Measurements from ENCODE around the gene EPHB1. TPM values are rescaled to one million over a fixed set of nuclear protein-coding genes. Genes with fewer than 3 reads are reported as not detected.

The EPHB1 gene
- total RNA-seq, 1 experiment from 2014 or later, result 0.86 TPM

- ATAC-seq (no peak), DNase-seq (ENCODE audit: low read depth, low spot score) (no peak)
- POLR2A ChIA-PET, result no interaction called here
- Histone ChIP-seq H4K20me1 (ENCODE audit: insufficient read depth) (no peaks in the 10 kb centered on the region), H3K4me2 (ENCODE audit: low read length) (no peak overlapping the region), H3K36me3 (ENCODE audit: control insufficient read depth in 1 of 2, insufficient read depth in 2 of 2, low read length in 2 of 2) (no peaks in the 10 kb centered on the region), H3K27me3 (ENCODE audit: insufficient read depth, low read length) (peaks cover 18% of the 10 kb centered on the region; the same call in 1 of the 2 replicates), H3K9me3 (ENCODE audit: control insufficient read depth in 1 of 2, insufficient read depth in 1 of 2, low read depth in 1 of 2, low read length in 2 of 2) (no peaks in the 10 kb centered on the region), H3K4me3 (replicated peaks in 1 of 2; ENCODE audit: low read depth in 1 of 2, low read length in 2 of 2) (no peak overlapping the region), H3K4me1 (ENCODE audit: control insufficient read depth in 1 of 2, insufficient read depth in 2 of 2, low read length in 2 of 2) (no peaks in the 10 kb centered on the region), H3K27ac (ENCODE audit: low read depth, low read length) (no peak overlapping the region), H3K79me2 (ENCODE audit: insufficient read depth, low read length) (no peaks in the 10 kb centered on the region), H3K9ac (ENCODE audit: low read length) (no peak overlapping the region), H3K9me2 (ENCODE audit: insufficient read depth) (no peaks in the 10 kb centered on the region), H2AFZ (ENCODE audit: low read depth, low read length, poor library complexity, severe bottlenecking) (no peak overlapping the region)
- no peak for TF ChIP-seq ZFX (IDR thresholded peaks at IDR 0.05)
- no peak for TF ChIP-seq MAX (IDR thresholded peaks at IDR 0.05)
- no peak for TF ChIP-seq CTCF (IDR thresholded peaks at IDR 0.05 in 2 of 3, conservative IDR thresholded peaks at IDR 0.05 in 1 of 3; ENCODE audit: borderline replicate concordance in 1 of 3, insufficient read depth in 1 of 3, low read depth in 2 of 3, low read length in 2 of 3)
- no peak for TF ChIP-seq TCF7L2 (IDR thresholded peaks at IDR 0.05; ENCODE audit: borderline replicate concordance, extremely low read depth, insufficient read depth, insufficient read length)
- CTCF ChIA-PET, result no interaction called here
- intact Hi-C loops (cut with micrococcal nuclease), result no loop called here
- RAD21 ChIA-PET (ENCODE audit: low non-redundant PET in 1 of 2, low total read pairs in 2 of 2, uncharacterized antibody in 2 of 2, unreplicated experiment in 2 of 2), result no interaction called here
- no TSS peak for BruUV-seq (replicated peaks)
Observed at GRCh38 chr3:134959516-134959915, 164.5 kb downstream of the EPHB1 start.

- no peak overlapping the region for H2AFZ ChIP-seq (ENCODE audit: low read depth, low read length, poor library complexity, severe bottlenecking)
- RAD21 ChIA-PET (ENCODE audit: low non-redundant PET in 1 of 2, low total read pairs in 2 of 2, uncharacterized antibody in 2 of 2, unreplicated experiment in 2 of 2), result no interaction called here
- no peak overlapping the region for H3K4me2 ChIP-seq (ENCODE audit: low read length)
- POLR2A ChIA-PET, result no interaction called here
- H3K27ac ChIP-seq (ENCODE audit: low read depth, low read length), result no peak overlapping the region
- H3K9me3 ChIP-seq (ENCODE audit: control insufficient read depth in 1 of 2, insufficient read depth in 1 of 2, low read depth in 1 of 2, low read length in 2 of 2), result no peaks in the 10 kb centered on the region
- no peaks in the 10 kb centered on the region for H3K4me1 ChIP-seq (ENCODE audit: control insufficient read depth in 1 of 2, insufficient read depth in 2 of 2, low read length in 2 of 2)
- no peak for DNase-seq (ENCODE audit: low read depth, low spot score)
- no peak overlapping the region for H3K4me3 ChIP-seq (replicated peaks in 1 of 2; ENCODE audit: low read depth in 1 of 2, low read length in 2 of 2)
- H3K36me3 ChIP-seq (ENCODE audit: control insufficient read depth in 1 of 2, insufficient read depth in 2 of 2, low read length in 2 of 2), result no peaks in the 10 kb centered on the region
- ATAC-seq, result no peak
- no peaks in the 10 kb centered on the region for H3K9me2 ChIP-seq (ENCODE audit: insufficient read depth)
- H4K20me1 ChIP-seq (ENCODE audit: insufficient read depth), result no peaks in the 10 kb centered on the region; the same call in 1 of the 2 replicates
- no peak overlapping the region for H3K9ac ChIP-seq (ENCODE audit: low read length)
- no peaks in the 10 kb centered on the region for H3K79me2 ChIP-seq (ENCODE audit: insufficient read depth, low read length)
- H3K27me3 ChIP-seq (ENCODE audit: insufficient read depth, low read length), result peaks cover 42% of the 10 kb centered on the region
- intact Hi-C loops (cut with micrococcal nuclease), result no loop called here
- no TSS peak for BruUV-seq (replicated peaks)
- CTCF ChIA-PET, result no interaction called here
- TF ChIP-seq CTCF (IDR thresholded peaks at IDR 0.05 in 2 of 3, conservative IDR thresholded peaks at IDR 0.05 in 1 of 3; ENCODE audit: borderline replicate concordance in 1 of 3, insufficient read depth in 1 of 3, low read depth in 2 of 3, low read length in 2 of 3) (no peak), JUND (IDR thresholded peaks at IDR 0.05) (no peak), POLR2A (IDR thresholded peaks at IDR 0.05; ENCODE audit: borderline replicate concordance, extremely low read depth, insufficient read depth, insufficient read length) (no peak), CBX3 (IDR thresholded peaks at IDR 0.05; ENCODE audit: low read depth) (no peak), FOSL1 (IDR thresholded peaks at IDR 0.05; ENCODE audit: low read depth) (no peak), POLR2AphosphoS5 (IDR thresholded peaks at IDR 0.05; ENCODE audit: low read depth, low read length) (no peak), SP1 (IDR thresholded peaks at IDR 0.05; ENCODE audit: low read depth) (no peak), ATF3 (IDR thresholded peaks at IDR 0.05) (no peak), MAX (IDR thresholded peaks at IDR 0.05) (no peak), ZNF274 (IDR thresholded peaks at IDR 0.05; ENCODE audit: low read depth, low read length) (no peak)
Observed at GRCh38 chr3:134964226-134964625, 169.2 kb downstream of the EPHB1 start.

Data from HCT116 (cell line).